Activated CD4-positive, alpha-beta T cell treated with anti-CD3 and anti-CD28 coated beads for 1 hour (primary cell): ENCODE data around the gene LAMP1.
"Not testable (repeated sequence)": the region's sequence is repeated elsewhere in the genome, so short reads cannot be mapped to it uniquely, and the experiment has no call there.

ENCODE experiments used
- DNase-seq: peaks from one replicate; pipeline ENCODE4 v3.0.0-alpha.2; 2020

The LAMP1 gene, protein sequence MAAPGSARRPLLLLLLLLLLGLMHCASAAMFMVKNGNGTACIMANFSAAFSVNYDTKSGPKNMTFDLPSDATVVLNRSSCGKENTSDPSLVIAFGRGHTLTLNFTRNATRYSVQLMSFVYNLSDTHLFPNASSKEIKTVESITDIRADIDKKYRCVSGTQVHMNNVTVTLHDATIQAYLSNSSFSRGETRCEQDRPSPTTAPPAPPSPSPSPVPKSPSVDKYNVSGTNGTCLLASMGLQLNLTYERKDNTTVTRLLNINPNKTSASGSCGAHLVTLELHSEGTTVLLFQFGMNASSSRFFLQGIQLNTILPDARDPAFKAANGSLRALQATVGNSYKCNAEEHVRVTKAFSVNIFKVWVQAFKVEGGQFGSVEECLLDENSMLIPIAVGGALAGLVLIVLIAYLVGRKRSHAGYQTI

DNA sequence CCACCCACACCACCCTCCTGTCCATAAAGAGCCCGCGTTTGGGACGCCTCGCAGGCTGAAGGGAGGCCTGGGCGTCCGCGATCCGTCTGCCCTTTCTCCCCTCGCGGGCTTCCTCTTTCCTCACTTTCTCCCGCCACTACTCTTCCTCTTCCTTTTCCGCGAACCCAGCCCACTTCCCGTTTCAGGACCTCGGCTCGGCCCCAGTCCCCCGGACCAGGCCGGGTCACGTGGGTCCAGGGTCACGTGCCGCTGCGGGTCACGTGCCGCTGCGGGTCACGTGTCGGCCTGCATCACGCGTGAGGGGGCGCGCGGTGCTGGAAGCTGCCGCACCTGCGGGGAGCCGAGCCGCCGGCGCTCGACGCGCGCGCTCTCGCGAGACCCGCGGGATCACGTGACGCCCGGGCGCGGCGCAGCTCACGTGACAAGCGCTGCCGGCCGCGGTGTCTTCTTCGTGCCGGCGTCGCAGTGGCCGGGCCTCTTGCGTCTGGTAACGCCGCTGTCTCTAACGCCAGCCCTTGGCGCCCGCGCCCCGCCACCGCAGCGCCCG is at the start of gene LAMP1:
TSS of gene LAMP1 (plus strand) at position 417 of the 547 bp plus-strand sequence. CDS start 196 bp downstream, outside the sequence.
- peak; percentile 99 for DNase-seq

DNA sequence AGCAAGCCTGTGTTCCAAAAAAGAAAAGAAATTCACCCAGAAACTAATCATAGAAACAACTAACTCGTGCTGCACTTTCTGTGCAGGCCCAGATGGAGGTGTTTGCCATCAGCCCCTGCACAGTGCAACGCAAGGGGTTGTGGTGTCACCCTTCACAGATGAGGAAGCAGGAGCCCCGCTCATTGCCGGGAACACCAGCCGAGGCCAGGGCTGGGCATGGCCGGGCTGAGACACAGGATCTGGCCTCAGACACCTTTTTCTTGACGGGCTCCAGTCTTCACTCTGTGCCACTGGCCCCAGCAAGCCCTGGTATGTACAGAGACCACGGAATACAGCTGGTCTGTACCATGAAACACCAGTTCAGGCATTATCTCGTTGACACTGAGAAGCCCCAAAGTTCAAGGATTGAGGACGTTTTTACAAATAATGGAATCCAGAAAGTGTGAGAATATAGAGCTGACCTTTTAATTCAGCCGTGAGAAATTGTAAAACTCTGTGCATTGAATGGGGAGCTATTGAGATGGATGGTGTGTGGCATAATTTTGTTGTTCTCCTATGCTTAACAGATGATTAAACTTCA is 44.4 kb upstream of the LAMP1 start:
- DNase-seq: no peak

DNA sequence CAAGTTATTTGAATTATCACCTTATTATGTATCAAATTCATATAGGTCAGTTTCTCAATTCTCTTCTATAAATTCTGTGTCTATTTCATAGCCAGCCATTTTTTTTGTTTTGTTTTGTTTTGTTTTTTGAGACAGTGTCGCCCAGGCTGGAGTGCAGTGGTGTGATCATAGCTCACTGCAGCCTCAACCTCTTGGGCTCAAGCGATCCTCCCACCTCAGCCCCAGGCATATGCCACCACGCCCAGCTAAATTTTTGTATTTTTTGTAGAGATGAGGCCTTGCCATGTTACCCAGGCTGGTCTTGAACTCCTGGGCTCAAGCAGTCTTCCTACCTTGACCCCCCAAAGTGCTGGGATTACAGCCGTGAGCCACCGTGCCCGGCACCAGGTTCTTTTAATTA is 39.1 kb upstream of the LAMP1 start:
- DNase-seq: not testable (repeated sequence)

DNA sequence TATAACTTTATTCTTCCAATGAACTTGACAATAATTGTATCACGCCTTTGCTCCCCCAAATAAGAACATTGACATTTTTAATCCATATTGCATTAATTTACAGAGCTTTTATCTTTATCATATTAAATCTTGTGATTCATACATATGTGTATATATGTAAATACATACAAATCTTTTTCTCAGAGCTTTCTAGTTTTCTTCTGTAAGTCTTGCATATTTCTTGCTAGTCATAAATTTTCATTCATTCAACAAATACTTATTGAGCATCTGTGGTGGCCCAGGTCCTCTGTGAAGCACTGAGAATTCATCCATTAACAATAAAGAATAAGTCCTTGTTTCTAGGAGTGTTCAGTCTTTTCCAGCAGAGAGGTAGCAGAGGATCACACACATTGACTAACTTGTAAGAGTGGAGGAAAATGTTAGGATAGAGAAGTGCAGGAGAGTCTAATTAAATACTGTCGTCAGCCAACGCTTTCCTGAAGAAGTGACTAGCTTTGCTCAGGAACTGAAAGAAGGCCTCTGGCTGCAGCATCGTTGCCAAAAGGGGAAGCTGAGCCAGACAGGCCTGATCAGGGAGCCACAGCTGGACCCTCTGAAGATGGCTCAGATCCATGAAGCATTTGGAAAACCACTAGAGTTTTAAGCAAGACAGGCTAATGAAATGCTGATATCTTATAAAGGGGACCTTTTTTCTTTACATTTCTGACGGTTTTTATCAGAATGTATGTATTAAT is 38.6 kb upstream of the LAMP1 start:
- DNase-seq: no peak

DNA sequence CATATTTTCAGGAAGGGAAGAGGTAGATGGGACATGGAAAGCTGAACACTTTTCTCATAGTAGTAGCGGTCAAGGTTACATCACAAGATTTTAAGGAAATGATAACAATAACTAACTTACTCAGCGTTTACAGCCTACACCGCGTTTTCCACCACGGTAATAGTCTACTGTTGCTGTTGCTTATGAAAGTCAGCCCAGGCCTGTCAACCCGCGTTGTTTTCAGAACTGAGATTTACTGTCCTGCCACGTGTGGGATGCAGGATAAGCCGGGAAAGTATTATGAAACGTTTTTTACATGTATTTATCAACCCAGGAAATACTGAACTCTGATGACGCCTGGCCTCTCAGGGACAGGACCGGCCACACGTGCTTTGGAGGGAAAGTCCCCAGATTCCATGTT is 36.0 kb upstream of the LAMP1 start:
- DNase-seq: no peak

DNA sequence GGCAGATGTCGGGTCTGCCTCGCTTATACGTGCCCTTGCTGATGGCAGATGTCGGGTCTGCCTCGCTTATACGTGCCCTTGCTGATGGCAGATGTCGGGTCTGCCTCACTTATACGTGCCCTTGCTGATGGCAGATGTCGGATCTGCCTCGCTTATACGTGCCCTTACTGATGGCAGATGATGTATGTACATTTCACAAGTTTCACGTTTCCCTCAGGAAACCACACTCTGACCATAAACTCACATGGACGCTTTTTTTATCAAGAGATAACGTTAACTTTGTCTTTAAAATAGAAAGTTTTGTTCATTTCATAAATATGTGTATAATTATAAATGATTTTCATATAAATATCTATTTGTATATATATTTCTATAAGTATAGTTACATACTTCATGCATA is 34.0 kb upstream of the LAMP1 start:
- not testable (repeated sequence) for DNase-seq

DNA sequence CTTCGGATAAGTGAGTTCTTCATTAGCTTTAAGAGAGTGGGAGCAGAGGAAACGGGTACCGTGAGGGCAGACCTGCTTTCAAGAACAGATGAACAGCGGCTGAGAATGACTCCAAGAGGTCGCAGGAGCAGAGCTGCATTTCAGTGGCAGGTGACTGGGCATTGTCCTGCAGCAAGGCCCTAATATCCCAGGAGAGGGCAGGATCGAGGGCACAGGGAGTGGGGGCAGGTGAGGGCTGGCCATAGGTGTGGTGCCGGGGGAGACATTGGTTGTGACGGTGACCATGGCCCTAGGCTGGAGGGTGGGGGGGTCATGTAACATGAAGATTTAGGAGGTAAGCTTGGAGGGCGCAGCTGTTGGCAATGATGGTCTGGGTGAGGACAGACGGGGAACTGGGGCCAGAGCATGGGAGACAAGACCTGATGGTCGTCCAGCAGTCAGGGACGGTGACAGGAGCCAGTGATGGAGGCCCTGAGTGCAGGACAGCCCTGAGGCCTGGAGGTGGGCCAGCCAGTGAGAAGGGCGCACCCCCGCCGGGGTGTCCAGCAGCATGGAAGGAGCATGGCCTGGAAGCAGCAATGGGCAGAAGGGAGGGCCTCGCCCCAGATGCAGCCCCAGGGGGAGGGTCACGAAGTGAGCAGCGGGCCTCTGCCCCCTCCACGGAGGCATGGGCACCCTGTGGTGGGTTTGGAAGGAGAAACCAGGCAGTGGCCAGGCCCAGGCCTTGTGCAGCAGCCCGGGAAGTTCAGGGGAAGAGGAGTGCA is 29.2 kb upstream of the LAMP1 start:
- no peak for DNase-seq

DNA sequence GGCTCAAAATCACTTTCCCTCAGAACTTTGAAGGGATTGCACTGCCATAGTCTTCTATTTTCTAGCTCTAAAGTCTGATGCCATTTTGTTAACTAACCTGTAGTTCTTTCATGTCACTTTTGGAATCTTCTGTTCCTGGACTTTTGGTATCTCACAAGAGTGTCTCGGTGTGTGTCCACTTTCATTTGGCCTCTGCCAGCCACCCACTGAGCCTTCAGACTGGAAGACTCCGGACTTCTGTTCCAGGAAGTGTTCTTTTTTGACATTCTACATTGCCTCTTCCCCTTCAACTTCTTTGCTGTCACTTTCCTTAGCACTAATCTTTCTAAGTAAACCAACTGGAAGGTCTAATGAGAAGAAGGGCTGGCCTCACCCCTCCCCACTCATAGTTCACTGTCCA is 25.0 kb upstream of the LAMP1 start:
- DNase-seq: no peak

DNA sequence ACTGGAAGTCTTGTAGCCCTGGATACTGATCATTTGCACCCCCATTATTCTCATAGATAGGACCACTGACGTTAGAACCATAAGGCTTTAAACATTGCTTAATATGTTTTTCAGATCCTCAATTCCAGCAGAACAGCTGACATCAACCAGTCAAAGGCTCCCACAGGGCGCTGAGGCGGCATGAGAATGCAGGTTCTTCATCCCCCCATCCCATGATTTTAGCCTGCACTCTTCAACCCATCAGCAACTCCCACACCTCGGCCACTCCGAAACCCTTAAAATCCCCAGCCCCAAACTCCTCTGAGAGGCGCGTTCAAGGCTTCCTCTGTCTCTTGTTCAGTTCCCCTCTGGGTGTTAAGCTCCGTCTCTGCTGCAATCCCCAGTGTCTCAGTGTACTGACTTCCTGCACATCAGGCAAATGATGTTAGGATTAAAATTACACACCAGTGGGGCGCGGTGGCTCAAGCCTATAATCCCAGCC is 24.3 kb upstream of the LAMP1 start:
- DNase-seq: no peak

DNA sequence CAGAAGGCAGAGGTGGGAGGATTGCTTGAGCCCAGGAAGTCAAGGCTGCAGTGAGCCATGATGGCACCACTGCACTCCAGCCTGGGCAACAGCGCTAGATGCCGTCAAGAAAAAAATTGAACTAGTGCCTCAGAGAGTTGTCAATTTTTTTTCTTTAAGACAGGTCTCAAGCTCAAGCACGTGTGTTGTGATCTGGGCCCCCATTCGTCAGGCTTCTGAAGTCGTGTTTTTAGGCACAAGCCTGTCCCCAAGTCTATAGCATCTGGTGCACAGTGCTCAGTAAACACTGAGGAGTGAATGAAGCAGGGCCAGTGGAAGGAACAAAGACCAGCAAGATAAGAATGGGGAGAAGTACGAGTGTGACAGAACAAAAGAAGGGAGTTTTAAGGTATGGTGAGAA is 23.7 kb upstream of the LAMP1 start:
- DNase-seq: no peak

DNA sequence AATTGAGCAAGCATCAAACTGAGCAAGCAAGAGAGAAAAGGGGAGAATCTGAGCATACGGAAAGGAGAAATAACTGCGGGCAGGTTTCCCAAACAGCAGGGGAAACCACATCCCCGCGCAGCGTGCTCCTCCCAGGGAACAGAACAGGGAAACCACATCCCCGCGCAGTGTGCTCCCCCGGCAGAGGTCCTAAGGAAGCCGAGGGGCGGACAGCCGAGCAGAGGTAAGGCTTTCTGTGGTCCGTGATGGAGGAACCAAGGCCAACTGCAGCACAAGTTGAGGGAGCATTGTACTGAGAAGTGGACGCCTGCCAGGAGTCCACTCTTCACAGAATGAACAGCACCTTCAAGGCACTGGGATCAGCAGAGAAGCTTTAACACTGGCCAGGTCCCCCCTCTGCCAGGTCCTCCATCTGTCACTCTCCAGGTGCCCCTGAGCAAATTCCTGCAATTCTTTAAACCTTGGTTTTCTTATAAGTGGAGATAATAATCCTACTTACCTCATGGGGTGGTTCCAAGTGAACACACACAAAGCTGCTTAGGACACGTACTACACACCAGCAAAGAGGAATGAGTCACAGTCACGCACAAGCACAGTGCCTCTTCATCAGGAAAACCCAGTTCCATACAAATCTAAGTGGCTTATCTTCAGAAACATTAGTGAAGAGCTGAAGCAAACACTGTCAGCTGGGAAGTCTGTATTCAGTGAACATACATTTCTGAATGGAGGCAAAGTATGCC is 23.0 kb upstream of the LAMP1 start:
- DNase-seq: no peak

DNA sequence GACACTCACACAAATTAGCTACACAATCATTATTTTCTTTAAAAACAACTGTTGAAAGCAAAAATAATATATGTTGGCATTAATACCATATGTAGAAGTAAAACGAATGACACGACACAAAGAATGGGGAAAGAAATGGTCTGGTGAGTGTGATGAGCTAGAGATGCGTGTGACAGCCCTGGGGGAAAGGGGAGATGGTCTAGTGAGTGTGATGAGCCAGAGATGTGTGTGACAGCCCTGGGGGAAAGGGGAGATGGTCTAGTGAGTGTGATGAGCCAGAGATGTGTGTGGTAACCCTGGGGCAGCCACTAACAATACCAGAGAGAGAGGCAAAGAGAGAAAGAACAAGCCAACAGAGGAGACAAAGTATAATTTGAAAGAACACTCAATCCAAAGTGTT is 22.3 kb upstream of the LAMP1 start:
- no peak for DNase-seq

DNA sequence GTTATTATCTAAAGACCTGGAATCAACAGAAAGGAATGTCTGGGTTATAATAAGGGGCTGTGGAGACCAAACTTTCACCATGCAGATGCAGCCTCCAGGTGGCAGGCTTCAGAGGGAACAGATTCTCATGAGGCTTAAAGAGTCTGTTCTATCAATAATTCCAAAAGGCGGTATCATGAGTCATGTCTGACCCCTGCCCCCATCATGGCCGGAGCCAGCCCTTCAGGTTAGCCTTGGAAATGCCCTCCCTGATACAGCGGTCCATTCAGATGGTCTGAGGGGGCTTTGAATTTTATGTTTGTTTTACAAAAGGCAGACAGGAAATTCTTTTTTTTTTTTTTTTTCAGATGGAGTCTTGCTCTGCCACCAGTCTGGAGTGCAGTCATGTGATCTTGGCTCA is 21.7 kb upstream of the LAMP1 start:
- no peak for DNase-seq

DNA sequence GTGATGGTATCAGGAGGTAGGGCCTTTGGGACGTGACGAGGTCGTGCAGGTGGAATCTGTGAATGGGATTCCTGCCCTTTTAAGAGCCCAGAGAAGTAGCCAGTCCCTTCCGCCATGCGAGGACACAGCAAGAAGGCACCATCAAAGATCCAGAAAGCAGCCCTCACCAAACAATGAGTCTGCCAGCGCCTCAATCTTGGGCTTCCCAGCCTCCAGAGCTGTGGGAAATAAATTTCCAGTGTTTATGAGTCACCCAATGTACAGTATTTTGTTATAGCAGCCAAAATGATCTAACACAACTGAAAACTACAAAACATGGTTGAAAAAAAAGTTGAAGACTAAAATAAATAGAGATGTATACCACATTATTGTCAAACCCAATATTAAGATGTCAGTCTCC is 16.9 kb upstream of the LAMP1 start:
- DNase-seq: no peak

DNA sequence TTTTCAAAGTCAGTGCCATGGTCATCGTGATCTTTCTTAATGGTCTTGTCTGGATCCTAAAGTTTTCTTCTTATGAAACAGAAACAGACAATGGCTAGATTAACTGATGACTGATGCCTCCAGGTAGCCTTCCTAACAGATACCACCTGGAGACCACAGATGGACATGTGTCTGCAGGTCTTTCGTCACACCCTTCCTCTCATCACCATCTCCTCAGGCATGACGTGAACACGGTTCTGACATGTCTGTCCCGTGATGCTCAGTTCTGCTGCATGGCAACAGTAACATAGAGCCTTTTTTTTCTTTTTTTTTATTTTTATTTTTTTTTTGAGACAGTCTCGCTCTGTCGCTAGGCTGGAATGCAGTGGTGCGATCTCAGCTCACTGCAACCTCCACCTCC is 13.1 kb upstream of the LAMP1 start:
- no peak for DNase-seq

DNA sequence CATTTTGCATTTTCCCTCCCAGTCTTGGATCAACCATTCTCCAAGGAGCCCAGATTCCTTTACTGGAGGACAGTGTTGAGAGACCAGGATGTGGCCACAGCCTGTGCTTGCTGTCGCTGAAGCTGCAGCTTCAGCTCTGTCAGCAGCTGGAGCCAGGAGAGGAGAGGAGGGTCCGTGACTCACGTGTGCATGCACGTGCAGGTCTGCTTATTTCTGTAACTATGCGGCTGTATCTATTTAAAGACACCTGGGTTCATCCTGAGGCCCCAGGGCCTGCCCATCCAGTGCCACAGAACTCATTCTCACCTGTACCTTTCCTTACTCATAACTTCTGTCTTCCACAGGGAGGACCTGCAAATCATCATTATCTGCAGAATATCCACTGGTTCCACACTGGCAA is 8.2 kb upstream of the LAMP1 start:
- DNase-seq: no peak

DNA sequence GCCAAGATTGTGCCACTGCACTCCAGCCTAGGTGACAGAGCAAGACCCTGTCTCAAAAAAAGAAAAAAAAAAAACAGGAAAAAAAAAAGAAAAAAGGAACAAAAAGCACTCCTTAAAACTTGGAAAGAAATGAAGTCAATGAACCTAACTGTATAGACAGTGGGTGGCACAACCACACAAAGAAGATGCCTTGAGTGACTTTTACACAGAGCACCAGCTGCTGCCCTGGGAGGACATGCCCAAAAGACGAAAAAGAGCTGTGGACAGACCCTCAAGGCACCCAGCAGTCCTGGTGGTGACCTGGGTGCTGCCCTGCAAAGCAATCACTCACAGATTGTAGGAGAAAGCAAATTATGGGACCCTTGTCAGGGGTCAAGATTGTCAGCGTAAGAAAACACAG is 5.9 kb upstream of the LAMP1 start:
- DNase-seq: no peak

DNA sequence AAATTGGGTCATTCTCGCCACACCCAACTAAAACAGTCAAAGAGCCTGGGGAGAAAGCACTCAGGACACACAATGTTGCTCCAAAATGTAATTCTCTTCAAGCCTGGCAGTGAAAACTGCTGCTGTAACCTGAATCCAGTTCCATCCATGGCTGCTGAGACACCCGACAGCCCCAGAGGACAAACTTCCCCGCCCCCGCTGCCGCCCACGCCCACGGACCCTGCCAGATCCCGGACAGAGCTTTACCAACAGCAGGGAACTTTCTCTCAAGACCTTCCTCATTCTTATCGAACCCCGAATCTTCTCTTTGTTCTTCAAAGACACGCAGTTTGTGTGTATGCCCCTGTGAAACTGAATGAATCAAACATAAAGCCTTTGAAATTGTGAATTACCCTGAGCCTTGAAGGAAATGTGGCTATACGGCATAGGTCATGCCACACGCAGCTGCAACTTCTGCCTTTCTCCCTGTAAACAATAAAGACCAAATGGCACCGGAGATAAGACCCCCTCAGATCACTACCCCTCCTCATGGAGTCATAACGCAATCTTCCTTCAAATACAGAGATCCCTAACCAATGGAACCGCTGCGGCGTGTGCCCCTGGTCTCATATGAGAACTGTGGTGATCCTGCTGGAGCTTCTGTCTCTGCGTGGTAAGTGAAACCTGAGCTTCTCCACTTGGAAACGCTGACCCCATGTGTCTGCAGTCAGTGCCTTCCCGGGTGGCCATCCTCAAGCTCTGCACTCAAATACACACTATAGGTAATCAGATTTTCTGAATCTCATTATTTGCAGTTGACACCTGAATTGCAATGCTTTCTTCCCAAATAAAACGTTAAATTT is 4.8 kb upstream of the LAMP1 start:
- no peak for DNase-seq

DNA sequence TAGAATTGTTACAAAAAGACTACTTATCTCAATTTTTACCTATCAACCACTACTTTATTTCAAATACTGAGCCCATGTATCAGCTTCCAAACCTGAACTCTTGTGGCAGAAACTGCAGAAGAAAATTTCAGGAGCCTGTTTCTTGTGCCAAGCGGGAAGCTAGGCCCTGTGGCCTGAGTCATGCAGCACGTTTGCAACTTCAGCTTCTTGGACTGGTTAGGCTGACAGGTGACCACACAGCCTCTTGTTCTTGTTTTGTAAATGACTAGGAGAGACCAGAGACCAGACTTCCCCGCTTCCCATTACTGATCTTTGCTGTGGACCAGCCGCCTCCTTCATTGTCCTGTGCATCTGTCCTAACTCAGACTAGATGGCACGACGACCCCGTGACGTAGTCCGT is 3.4 kb upstream of the LAMP1 start:
- no peak for DNase-seq

DNA sequence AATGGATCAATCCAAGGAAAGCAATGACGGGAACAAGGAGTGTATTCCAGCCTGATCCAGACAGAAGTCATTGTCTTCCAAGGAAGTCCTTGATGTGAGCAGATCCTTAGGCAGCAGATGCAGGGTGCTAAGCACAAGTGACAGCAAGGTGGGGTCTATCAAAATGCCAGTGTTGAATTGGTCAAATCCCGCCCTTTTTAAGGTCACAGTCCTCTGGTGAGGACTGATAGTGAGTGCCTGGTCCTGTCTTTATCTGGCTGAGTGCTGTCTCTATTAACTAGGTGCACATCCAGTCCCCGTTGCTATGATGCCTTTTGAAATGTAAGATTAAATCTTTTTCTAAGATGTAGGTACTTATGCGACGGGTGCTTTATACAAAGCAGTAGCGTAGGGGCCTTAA is 1.3 kb upstream of the LAMP1 start:
- no peak for DNase-seq

DNA sequence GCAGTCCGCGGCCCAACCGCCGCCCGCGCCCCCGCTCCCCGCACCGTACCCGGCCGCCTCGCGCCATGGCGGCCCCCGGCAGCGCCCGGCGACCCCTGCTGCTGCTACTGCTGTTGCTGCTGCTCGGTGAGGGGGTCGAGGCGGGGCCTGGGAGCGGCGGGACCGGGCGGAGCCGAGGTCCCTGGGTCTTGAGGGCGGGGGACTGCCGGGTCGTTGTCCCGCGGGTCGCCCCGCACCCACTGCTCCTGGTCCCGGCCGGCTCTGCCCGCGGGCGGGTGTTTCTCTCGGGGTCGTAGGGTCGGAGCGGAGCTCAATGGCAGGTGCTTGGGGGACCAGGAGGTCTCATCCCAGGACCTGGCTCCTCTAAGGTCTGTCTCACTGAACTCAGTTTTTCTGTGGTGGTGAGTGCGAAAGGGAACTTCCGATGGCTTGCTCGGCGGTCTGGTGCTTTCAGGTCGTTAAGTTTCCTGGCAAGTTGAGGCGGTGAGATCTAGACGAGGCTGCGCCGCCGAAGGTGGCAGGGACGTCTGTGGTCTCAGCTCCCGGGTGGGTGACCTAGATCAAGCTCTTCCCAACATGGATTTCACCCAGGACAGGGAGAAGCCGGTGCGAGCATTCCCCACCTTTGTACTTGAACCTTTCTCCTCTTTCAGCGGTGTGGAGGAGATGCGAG is 467 bp downstream of the LAMP1 start:
- DNase-seq: peak; percentile 37
